GM11168 (cell line): Measurements from ENCODE around the gene TMPRSS9.

ENCODE experiments used
- in situ Hi-C: fragments of 300-500 bp; cut with MboI; formaldehyde crosslinking; loops from one replicate; pipeline ENCODE4 v1.12.0; 2022; ENCODE audit warnings: low sequenced_read_pairs; ENCODE audit not compliant: unreplicated experiment

Gene TMPRSS9

GRCh38 chr19:2451138-2451537 lies 91.1 kb downstream of the TMPRSS9 start:
- in situ Hi-C loops, result loop anchor here (25.0 kb wide), 1 partner anchor 311 kb away; no protein-coding TSS in a partner anchor

GRCh38 chr19:2451741-2452140 lies 91.7 kb downstream of the TMPRSS9 start:
- in situ Hi-C loops, result loop anchor here (25.0 kb wide), 1 partner anchor 311 kb away; no protein-coding TSS in a partner anchor

GRCh38 chr19:2453431-2454025 lies 93.5 kb downstream of the TMPRSS9 start:
- in situ Hi-C loops, result loop anchor here (25.0 kb wide), 1 partner anchor 309 kb away; no protein-coding TSS in a partner anchor

GRCh38 chr19:2454199-2454961 lies 94.3 kb downstream of the TMPRSS9 start:
- in situ Hi-C loops, result loop anchor here (25.0 kb wide), 1 partner anchor 308 kb away; no protein-coding TSS in a partner anchor

- in situ Hi-C loops, result loop anchor here (25.0 kb wide), 1 partner anchor 307 kb away; no protein-coding TSS in a partner anchor
Observed at GRCh38 chr19:2454962-2455850, 95.1 kb downstream of the TMPRSS9 start.

GRCh38 chr19:2455851-2456570 lies 95.9 kb downstream of the TMPRSS9 start:
- in situ Hi-C loops, result loop anchor here (25.0 kb wide), 1 partner anchor 306 kb away; no protein-coding TSS in a partner anchor

GRCh38 chr19:2457394-2458037 lies 97.5 kb downstream of the TMPRSS9 start:
- in situ Hi-C loops, result loop anchor here (25.0 kb wide), 1 partner anchor 305 kb away; no protein-coding TSS in a partner anchor

- in situ Hi-C loops, result loop anchor here (25.0 kb wide), 1 partner anchor 304 kb away; no protein-coding TSS in a partner anchor
Observed at GRCh38 chr19:2458054-2458453, 98.0 kb downstream of the TMPRSS9 start.

- in situ Hi-C loops, result loop anchor here (25.0 kb wide), 1 partner anchor 304 kb away; no protein-coding TSS in a partner anchor
Observed at GRCh38 chr19:2458776-2459175, 98.7 kb downstream of the TMPRSS9 start.

- in situ Hi-C loops, result loop anchor here (25.0 kb wide), 1 partner anchor 302 kb away; no protein-coding TSS in a partner anchor
Observed at GRCh38 chr19:2460245-2460644, 100.2 kb downstream of the TMPRSS9 start.

- in situ Hi-C loops, result loop anchor here (25.0 kb wide), 1 partner anchor 300 kb away; no protein-coding TSS in a partner anchor
Observed at GRCh38 chr19:2461751-2462634, 101.9 kb downstream of the TMPRSS9 start.

- in situ Hi-C loops, result loop anchor here (25.0 kb wide), 1 partner anchor 299 kb away; no protein-coding TSS in a partner anchor
Observed at GRCh38 chr19:2462635-2463421, 102.8 kb downstream of the TMPRSS9 start.

GRCh38 chr19:2463694-2464093 lies 103.6 kb downstream of the TMPRSS9 start:
- in situ Hi-C loops, result loop anchor here (25.0 kb wide), 1 partner anchor 299 kb away; no protein-coding TSS in a partner anchor

GRCh38 chr19:2464389-2464788 lies 104.3 kb downstream of the TMPRSS9 start:
- in situ Hi-C loops, result loop anchor here (25.0 kb wide), 1 partner anchor 298 kb away; no protein-coding TSS in a partner anchor

GRCh38 chr19:2468596-2468995 lies 108.5 kb downstream of the TMPRSS9 start:
- in situ Hi-C loops, result loop anchor here (25.0 kb wide), 1 partner anchor 294 kb away; no protein-coding TSS in a partner anchor

GRCh38 chr19:2469102-2469914 lies 109.2 kb downstream of the TMPRSS9 start:
- in situ Hi-C loops, result loop anchor here (25.0 kb wide), 1 partner anchor 293 kb away; no protein-coding TSS in a partner anchor
